HEK293 (cell line): ENCODE results near the gene SECISBP2L.

ENCODE experiments used
- CTCF ChIA-PET: fragments of 350-600 bp; formaldehyde crosslinking; extraction: SDS; loops from one replicate; lab custom pipeline; 2021; ENCODE audit warnings: antibody characterized with exemption; lab: Yijun Ruan, JAX
- POLR2A ChIA-PET: fragments of 300-600 bp; formaldehyde crosslinking; extraction: SDS; loops from one replicate; lab custom pipeline; 2020; ENCODE audit warnings: antibody characterized with exemption, inconsistent platforms; lab: Yijun Ruan, JAX
- H3K27ac ChIP-seq: fragments of 200-500 bp; sonication (Bioruptor generic); 2 replicates; pipeline ENCODE4 v1.5.1; 2014; ENCODE audit warnings: low read depth, low read length, control low read depth, inconsistent platforms; ENCODE audit errors: extremely low read depth
- H3K36me3 ChIP-seq, 2 experiments: fragments of 200-500 bp in 1 of 2; sonication (Bioruptor generic) in 1 of 2; 1 replicate in 1 of 2; 2 replicates in 1 of 2; pipeline ENCODE4 v1.5.1; 2014 to 2017; ENCODE audit warnings: inconsistent platforms in 2 of 2, low read length in 2 of 2; ENCODE audit not compliant: control insufficient read depth in 2 of 2, insufficient read depth in 1 of 2
- H3K4me1 ChIP-seq: fragments of 200-500 bp; sonication (Bioruptor generic); 2 replicates; pipeline ENCODE4 v1.5.1; 2014; ENCODE audit warnings: mild to moderate bottlenecking, low read length, inconsistent platforms; ENCODE audit not compliant: control insufficient read depth, insufficient read depth
- H3K4me3 ChIP-seq: 2 replicates; pipeline ENCODE4 v1.5.1; 2011; ENCODE audit warnings: low read depth, mild to moderate bottlenecking, control low read depth, low read length, moderate library complexity
- H3K9me3 ChIP-seq: fragments of 200-500 bp; sonication (Bioruptor generic); 2 replicates; pipeline ENCODE4 v1.5.1; 2014; ENCODE audit warnings: low read depth, low read length, inconsistent platforms; ENCODE audit not compliant: control insufficient read depth, insufficient read depth
- EGR2 ChIP-seq: fragments of 450-650 bp; formaldehyde crosslinking; IDR thresholded peaks from 2 replicates; pipeline ENCODE4 v1.5.1; 2016; ENCODE audit warnings: low read depth, missing biosample characterization, missing genetic modification characterization
- KLF7 ChIP-seq: fragments of 450-650 bp; formaldehyde crosslinking; IDR thresholded peaks from 2 replicates; pipeline ENCODE4 v1.5.1; 2016; ENCODE audit warnings: missing biosample characterization, missing genetic modification characterization, borderline replicate concordance
- KLF8 ChIP-seq: fragments of 450-650 bp; formaldehyde crosslinking; IDR thresholded peaks from 2 replicates; pipeline ENCODE4 v1.5.1; 2016; ENCODE audit warnings: missing biosample characterization, missing genetic modification characterization
- MEIS1 ChIP-seq: sonication (generic); formaldehyde crosslinking; IDR thresholded peaks from 2 replicates; pipeline ENCODE4 v1.8.1; 2022; ENCODE audit warnings: missing genetic modification reagents, mild to moderate bottlenecking, borderline replicate concordance
- PATZ1 ChIP-seq: fragments of 450-650 bp; formaldehyde crosslinking; IDR thresholded peaks from 2 replicates; pipeline ENCODE4 v1.5.1; 2016; ENCODE audit warnings: missing biosample characterization, missing genetic modification characterization
- PRDM6 ChIP-seq: fragments of 450-650 bp; formaldehyde crosslinking; IDR thresholded peaks from 2 replicates; pipeline ENCODE4 v1.5.1; 2017; ENCODE audit warnings: missing biosample characterization, missing genetic modification characterization
- SP2 ChIP-seq: fragments of 450-650 bp; formaldehyde crosslinking; IDR thresholded peaks from 2 replicates; pipeline ENCODE4 v1.5.1; 2016; ENCODE audit warnings: missing biosample characterization, missing genetic modification characterization
- TCF7L2 ChIP-seq: IDR thresholded peaks from 2 replicates; pipeline ENCODE4 v1.6.1; 2011; ENCODE audit warnings: low read depth, mild to moderate bottlenecking, inconsistent platforms, low read length, moderate library complexity, borderline replicate concordance
- ZEB2 ChIP-seq: fragments of 450-650 bp; formaldehyde crosslinking; IDR thresholded peaks from 2 replicates; pipeline ENCODE4 v1.5.1; 2016; ENCODE audit warnings: missing biosample characterization, missing genetic modification characterization
- ZNF155 ChIP-seq: fragments of 450-650 bp; formaldehyde crosslinking; IDR thresholded peaks from 2 replicates; pipeline ENCODE4 v1.5.1; 2016; ENCODE audit warnings: missing biosample characterization, missing genetic modification characterization
- ZNF248 ChIP-seq: fragments of 450-650 bp; formaldehyde crosslinking; IDR thresholded peaks from 2 replicates; pipeline ENCODE4 v1.5.1; 2017; ENCODE audit warnings: missing biosample characterization, missing genetic modification characterization
- ZNF280D ChIP-seq: fragments of 450-650 bp; formaldehyde crosslinking; IDR thresholded peaks from 2 replicates; pipeline ENCODE4 v1.5.1; 2016; ENCODE audit warnings: missing biosample characterization, missing genetic modification characterization
- ZNF302 ChIP-seq: fragments of 450-650 bp; formaldehyde crosslinking; IDR thresholded peaks from 2 replicates; pipeline ENCODE4 v1.5.1; 2016; ENCODE audit warnings: missing biosample characterization, missing genetic modification characterization, low read depth
- ZNF362 ChIP-seq: fragments of 450-650 bp; formaldehyde crosslinking; IDR thresholded peaks from 2 replicates; pipeline ENCODE4 v1.5.1; 2016; ENCODE audit warnings: missing biosample characterization, missing genetic modification characterization
- ZNF37A ChIP-seq: fragments of 450-650 bp; IDR thresholded peaks from 2 replicates; pipeline ENCODE4 v1.5.1; 2018; ENCODE audit warnings: missing biosample characterization, missing genetic modification characterization
- ZNF707 ChIP-seq: fragments of 450-650 bp; formaldehyde crosslinking; IDR thresholded peaks from 2 replicates; pipeline ENCODE4 v1.5.1; 2016; ENCODE audit warnings: missing biosample characterization, missing genetic modification characterization
- ZNF843 ChIP-seq: fragments of 450-650 bp; formaldehyde crosslinking; IDR thresholded peaks from 2 replicates; pipeline ENCODE4 v1.5.1; 2016; ENCODE audit warnings: missing biosample characterization, missing genetic modification characterization
- ZSCAN5A ChIP-seq: fragments of 450-650 bp; formaldehyde crosslinking; IDR thresholded peaks from 2 replicates; pipeline ENCODE4 v1.5.1; 2016; ENCODE audit warnings: missing biosample characterization, missing genetic modification characterization

The SECISBP2L gene

GRCh38 chr15:49024840-49025239 is 21.4 kb downstream of the SECISBP2L start:
- ChIA-PET CTCF (no interaction called here), POLR2A (no interaction called here)
- H3K4me3 ChIP-seq: no peak overlapping the region
- peaks cover 0 to 38% of the 10 kb centered on the region in 2 experiments; a peak in 2 of 3 replicates for H3K36me3 ChIP-seq
- H3K4me1 ChIP-seq: no peaks in the 10 kb centered on the region
- H3K27ac ChIP-seq: no peak overlapping the region
- TF ChIP-seq ZNF37A (no peak), EGR2 (no peak), MEIS1 (CRISPR knock-in tag) (no peak), PATZ1 (tag by site-specific recombination) (no peak), ZSCAN5A (tag by site-specific recombination) (no peak), PRDM6 (tag by site-specific recombination) (no peak), ZNF707 (no peak), KLF8 (no peak)
- H3K9me3 ChIP-seq: no peaks in the 10 kb centered on the region

- Histone ChIP-seq H3K36me3 (peaks cover 0 to 34% of the 10 kb centered on the region in 2 experiments; a peak in 2 of 3 replicates), H3K9me3 (no peaks in the 10 kb centered on the region), H3K27ac (no peak overlapping the region), H3K4me3 (no peak overlapping the region), H3K4me1 (no peaks in the 10 kb centered on the region)
- ChIA-PET CTCF (no interaction called here), POLR2A (no interaction called here)
- no peak for TF ChIP-seq KLF7 (tag by site-specific recombination)
Observed at GRCh38 chr15:49023354-49023753, 22.9 kb downstream of the SECISBP2L start.

- peaks cover 0 to 52% of the 10 kb centered on the region in 2 experiments; a peak in 1 of 3 replicates for H3K36me3 ChIP-seq
- H3K27ac ChIP-seq: no peak overlapping the region
- no peak overlapping the region for H3K4me3 ChIP-seq
- CTCF ChIA-PET: interaction anchor here (1.0 kb wide), 1 partner anchor 40 kb away, joined by 3 read pairs; no protein-coding TSS in a partner anchor
- TF ChIP-seq ZNF155 (tag by site-specific recombination) (no peak), ZNF843 (tag by site-specific recombination) (no peak), ZNF280D (tag by site-specific recombination) (no peak), SP2 (tag by site-specific recombination) (no peak), ZNF362 (tag by site-specific recombination) (no peak), TCF7L2 (no peak), ZEB2 (tag by site-specific recombination) (no peak), ZNF302 (tag by site-specific recombination) (no peak), ZNF248 (no peak)
- no peaks in the 10 kb centered on the region for H3K4me1 ChIP-seq
- POLR2A ChIA-PET: no interaction called here
- no peaks in the 10 kb centered on the region for H3K9me3 ChIP-seq
Observed at GRCh38 chr15:49015896-49016295, 30.4 kb downstream of the SECISBP2L start.
